ENCODE results near the gene SCN8A.

DNA sequence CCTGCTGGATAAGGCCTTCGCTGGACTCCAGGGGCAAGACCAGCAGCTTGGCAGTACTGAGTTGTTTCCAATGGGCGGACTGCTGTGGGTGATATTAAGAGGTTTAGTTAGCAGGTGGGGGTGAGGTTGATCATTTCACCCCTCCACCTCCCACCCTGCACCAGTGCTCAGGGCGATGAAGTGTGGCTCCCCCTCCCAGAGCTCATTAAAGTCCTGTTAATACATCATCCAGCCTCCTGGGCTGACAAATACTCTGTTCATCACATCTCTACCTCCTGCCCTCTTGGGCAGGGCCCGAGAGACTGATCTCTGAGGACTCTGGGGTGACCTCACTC lies 259.9 kb downstream of the SCN8A start:
- TF ChIP-seq POLR2A (IDR thresholded peaks at IDR 0.05) = no peak
- TF ChIP-seq POLR2AphosphoS5 (IDR thresholded peaks at IDR 0.05) = no peak
- TF ChIP-seq, protein P1, sequence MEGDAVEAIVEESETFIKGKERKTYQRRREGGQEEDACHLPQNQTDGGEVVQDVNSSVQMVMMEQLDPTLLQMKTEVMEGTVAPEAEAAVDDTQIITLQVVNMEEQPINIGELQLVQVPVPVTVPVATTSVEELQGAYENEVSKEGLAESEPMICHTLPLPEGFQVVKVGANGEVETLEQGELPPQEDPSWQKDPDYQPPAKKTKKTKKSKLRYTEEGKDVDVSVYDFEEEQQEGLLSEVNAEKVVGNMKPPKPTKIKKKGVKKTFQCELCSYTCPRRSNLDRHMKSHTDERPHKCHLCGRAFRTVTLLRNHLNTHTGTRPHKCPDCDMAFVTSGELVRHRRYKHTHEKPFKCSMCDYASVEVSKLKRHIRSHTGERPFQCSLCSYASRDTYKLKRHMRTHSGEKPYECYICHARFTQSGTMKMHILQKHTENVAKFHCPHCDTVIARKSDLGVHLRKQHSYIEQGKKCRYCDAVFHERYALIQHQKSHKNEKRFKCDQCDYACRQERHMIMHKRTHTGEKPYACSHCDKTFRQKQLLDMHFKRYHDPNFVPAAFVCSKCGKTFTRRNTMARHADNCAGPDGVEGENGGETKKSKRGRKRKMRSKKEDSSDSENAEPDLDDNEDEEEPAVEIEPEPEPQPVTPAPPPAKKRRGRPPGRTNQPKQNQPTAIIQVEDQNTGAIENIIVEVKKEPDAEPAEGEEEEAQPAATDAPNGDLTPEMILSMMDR (IDR thresholded peaks at IDR 0.05) = no peak
- TF ChIP-seq EP300 (IDR thresholded peaks at IDR 0.05) = no peak
